ENCODE data around the gene FRMD4A.

Gene FRMD4A

GRCh38 chr10:13750299-13751190 lies 580.2 kb downstream of the FRMD4A start:
- no peaks in the 10 kb centered on the region for H3K9me2 ChIP-seq (replicated peaks; ENCODE audit: insufficient read depth, low read length)
- TF ChIP-seq CTCF (IDR thresholded peaks at IDR 0.05; ENCODE audit: insufficient read depth, low read length, poor library complexity, severe bottlenecking) (no peak), EZH2phosphoT487 (conservative IDR thresholded peaks at IDR 0.05; ENCODE audit: low read length) (no peak)
- H3K9ac ChIP-seq (ENCODE audit: low read length), result no peak overlapping the region
- H2AFZ ChIP-seq (ENCODE audit: low read depth, low read length, severe bottlenecking), result no peak overlapping the region
- no peaks in the 10 kb centered on the region for H3K79me2 ChIP-seq (ENCODE audit: insufficient read depth, low read length)
- no peak overlapping the region for H3K4me2 ChIP-seq (ENCODE audit: low read depth, low read length, poor library complexity, severe bottlenecking)
- no peaks in the 10 kb centered on the region for H3K9me3 ChIP-seq (ENCODE audit: insufficient read depth, low read length)
- no peaks in the 10 kb centered on the region for H3F3A ChIP-seq (ENCODE audit: insufficient read depth)
- no peak overlapping the region for H3K27ac ChIP-seq (ENCODE audit: low read depth, low read length)
- no peaks in the 10 kb centered on the region for H3K36me3 ChIP-seq (ENCODE audit: low read length)
- no peaks in the 10 kb centered on the region for H4K20me1 ChIP-seq (ENCODE audit: low read depth, low read length)
- H3K27me3 ChIP-seq (ENCODE audit: low read length), result no peaks in the 10 kb centered on the region
- H3K4me3 ChIP-seq (ENCODE audit: insufficient read depth, low read length, poor library complexity, severe bottlenecking), result no peak overlapping the region

DNA sequence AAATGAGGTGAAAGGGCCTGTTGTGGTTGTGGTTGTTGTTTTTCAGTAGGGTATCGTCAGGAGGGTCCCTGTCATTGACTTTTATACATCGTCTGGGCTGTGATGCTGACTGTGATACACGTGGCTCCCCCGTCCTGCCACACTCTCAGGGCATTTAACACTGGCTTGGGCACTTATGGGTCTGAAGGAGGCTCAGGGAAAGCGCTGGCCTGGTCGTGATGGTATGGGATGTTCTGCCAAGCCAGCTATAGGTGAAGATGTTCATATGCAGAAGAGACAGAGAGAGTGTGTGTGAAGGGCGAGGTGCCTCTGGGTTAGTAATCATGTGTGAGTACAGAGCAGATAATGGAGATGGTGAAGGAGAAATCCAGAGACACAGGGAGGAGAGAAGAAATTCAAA lies 585.5 kb downstream of the FRMD4A start:
- TF ChIP-seq CTCF (IDR thresholded peaks at IDR 0.05; ENCODE audit: insufficient read depth, low read length, poor library complexity, severe bottlenecking) (no peak), EZH2phosphoT487 (conservative IDR thresholded peaks at IDR 0.05; ENCODE audit: low read length) (no peak)
- H4K20me1 ChIP-seq (ENCODE audit: low read depth, low read length), result no peaks in the 10 kb centered on the region
- no peak overlapping the region for H2AFZ ChIP-seq (ENCODE audit: low read depth, low read length, severe bottlenecking)
- no peaks in the 10 kb centered on the region for H3K36me3 ChIP-seq (ENCODE audit: low read length)
- H3K4me3 ChIP-seq (ENCODE audit: insufficient read depth, low read length, poor library complexity, severe bottlenecking), result no peak overlapping the region
- no peaks in the 10 kb centered on the region for H3K9me3 ChIP-seq (ENCODE audit: insufficient read depth, low read length)
- no peaks in the 10 kb centered on the region for H3K27me3 ChIP-seq (ENCODE audit: low read length)
- no peak overlapping the region for H3K4me2 ChIP-seq (ENCODE audit: low read depth, low read length, poor library complexity, severe bottlenecking)
- H3F3A ChIP-seq (ENCODE audit: insufficient read depth), result no peaks in the 10 kb centered on the region
- no peaks in the 10 kb centered on the region for H3K9me2 ChIP-seq (replicated peaks; ENCODE audit: insufficient read depth, low read length)
- H3K79me2 ChIP-seq (ENCODE audit: insufficient read depth, low read length), result no peaks in the 10 kb centered on the region
- H3K9ac ChIP-seq (ENCODE audit: low read length), result no peak overlapping the region
- H3K27ac ChIP-seq (ENCODE audit: low read depth, low read length), result no peak overlapping the region

- Histone ChIP-seq H3K4me2 (ENCODE audit: low read depth, low read length, poor library complexity, severe bottlenecking) (no peak overlapping the region), H3F3A (ENCODE audit: insufficient read depth) (no peaks in the 10 kb centered on the region), H3K27ac (ENCODE audit: low read depth, low read length) (no peak overlapping the region), H3K9me3 (ENCODE audit: insufficient read depth, low read length) (no peaks in the 10 kb centered on the region), H3K36me3 (ENCODE audit: low read length) (no peaks in the 10 kb centered on the region), H3K27me3 (ENCODE audit: low read length) (no peaks in the 10 kb centered on the region), H2AFZ (ENCODE audit: low read depth, low read length, severe bottlenecking) (no peak overlapping the region), H3K9ac (ENCODE audit: low read length) (no peak overlapping the region), H3K4me3 (ENCODE audit: insufficient read depth, low read length, poor library complexity, severe bottlenecking) (no peak overlapping the region), H3K9me2 (replicated peaks; ENCODE audit: insufficient read depth, low read length) (no peaks in the 10 kb centered on the region), H3K79me2 (ENCODE audit: insufficient read depth, low read length) (no peaks in the 10 kb centered on the region), H4K20me1 (ENCODE audit: low read depth, low read length) (no peaks in the 10 kb centered on the region)
- no peak for TF ChIP-seq CTCF (IDR thresholded peaks at IDR 0.05; ENCODE audit: insufficient read depth, low read length, poor library complexity, severe bottlenecking)
- TF ChIP-seq EZH2phosphoT487 (conservative IDR thresholded peaks at IDR 0.05; ENCODE audit: low read length), result no peak
Measured at GRCh38 chr10:13743963-13744362, 586.8 kb downstream of the FRMD4A start.

Measured in SU-DHL-6 (cell line).